CD14-positive monocyte (primary cell): ENCODE data around the gene HYPK. TPM values are rescaled to one million over a fixed set of nuclear protein-coding genes. Genes with fewer than 3 reads are reported as not detected.

Source experiments
- DNase-seq, 3 donors: peaks; one replicate each; pipeline ENCODE4 v3.0.0-alpha.2; 2011 to 2022
- H2AFZ ChIP-seq: 2 replicates; pipeline ENCODE4 v1.6.0; 2012; ENCODE audit warnings: mild to moderate bottlenecking, low read depth, low read length, inconsistent platforms; ENCODE audit not compliant: insufficient read depth, poor library complexity, severe bottlenecking
- H3K27ac ChIP-seq, 2 donors: 1 replicate in 1 of 2; 2 replicates in 1 of 2; pipeline ENCODE4 v1.5.1; 2012 to 2013; ENCODE audit warnings: low read length in 2 of 2, control low read depth in 1 of 2, inconsistent platforms in 1 of 2, low read depth in 1 of 2, mild to moderate bottlenecking in 1 of 2
- H3K27me3 ChIP-seq, 2 donors: one replicate each; pipeline versions ENCODE4 v1.6.0 to v1.6.1; 2011 to 2013; ENCODE audit warnings: low read length in 2 of 2; ENCODE audit not compliant: control insufficient read depth in 2 of 2, insufficient read depth in 2 of 2
- H3K36me3 ChIP-seq, 2 donors: replicated peaks in 1 of 2; 1 replicate in 1 of 2; 2 replicates in 1 of 2; pipeline versions ENCODE4 v1.5.1 to v1.6.1; 2012 to 2013; ENCODE audit warnings: low read length in 2 of 2, control low read depth in 1 of 2, inconsistent platforms in 1 of 2, mild to moderate bottlenecking in 1 of 2; ENCODE audit not compliant: insufficient read depth in 2 of 2, control insufficient read depth in 1 of 2
- H3K4me1 ChIP-seq, 2 donors: 1 replicate in 1 of 2; 2 replicates in 1 of 2; pipeline versions ENCODE4 v1.5.1 to v1.6.1; 2012 to 2013; ENCODE audit warnings: low read length in 2 of 2, control low read depth in 1 of 2, inconsistent platforms in 1 of 2, mild to moderate bottlenecking in 1 of 2, moderate library complexity in 1 of 2; ENCODE audit not compliant: insufficient read depth in 2 of 2, control insufficient read depth in 1 of 2
- H3K4me2 ChIP-seq: replicated peaks from 2 replicates; pipeline ENCODE3; 2012; ENCODE audit warnings: low read length, moderate library complexity, mild to moderate bottlenecking; ENCODE audit not compliant: poor library complexity, severe bottlenecking; ENCODE audit errors: extremely low read depth
- H3K4me3 ChIP-seq, 3 experiments: fragments of 200-600 bp in 1 of 3; sonication (generic) in 1 of 3; replicated peaks in 1 of 3; 1 replicate in 2 of 3; 2 replicates in 1 of 3; pipeline ENCODE4 v1.5.1; 2011 to 2013; ENCODE audit warnings: low read length in 3 of 3, mild to moderate bottlenecking in 3 of 3, control low read depth in 2 of 3, low read depth in 2 of 3, inconsistent platforms in 1 of 3, moderate library complexity in 1 of 3
- H3K79me2 ChIP-seq: 2 replicates; pipeline ENCODE4 v1.6.0; 2012; ENCODE audit warnings: mild to moderate bottlenecking, control low read depth, inconsistent platforms, low read length, moderate library complexity; ENCODE audit not compliant: insufficient read depth
- H3K9ac ChIP-seq: 2 replicates; pipeline ENCODE4 v1.6.0; 2017; ENCODE audit warnings: low read length, mild to moderate bottlenecking; ENCODE audit not compliant: insufficient read depth, poor library complexity, severe bottlenecking
- H3K9me3 ChIP-seq, 2 donors: replicated peaks in 1 of 2; 1 replicate in 1 of 2; 2 replicates in 1 of 2; pipeline versions ENCODE4 v1.5.1 to v1.6.1; 2012 to 2013; ENCODE audit warnings: low read length in 2 of 2, control low read depth in 1 of 2; ENCODE audit not compliant: control insufficient read depth in 1 of 2, insufficient read depth in 1 of 2
- H4K20me1 ChIP-seq: 2 replicates; pipeline ENCODE4 v1.6.0; 2012; ENCODE audit warnings: mild to moderate bottlenecking, low read length, control low read depth, moderate library complexity; ENCODE audit not compliant: insufficient read depth
- H3K27ac Mint-ChIP-seq, 7 donors: one replicate each; pipeline ENCODE4 v1.8.0; 2020; ENCODE audit warnings: mild to moderate bottlenecking in 7 of 7, mixed read lengths in 7 of 7, moderate library complexity in 6 of 7, inconsistent platforms in 2 of 7
- H3K27me3 Mint-ChIP-seq, 3 donors: one replicate each; pipeline ENCODE4 v1.8.0; 2021 to 2022; ENCODE audit warnings: low read depth in 3 of 3, mild to moderate bottlenecking in 3 of 3, mixed read lengths in 3 of 3, moderate library complexity in 3 of 3, inconsistent platforms in 1 of 3
- H3K36me3 Mint-ChIP-seq, 2 donors: one replicate each; pipeline ENCODE4 v1.8.0; 2020; ENCODE audit warnings: mixed read lengths in 2 of 2, inconsistent platforms in 1 of 2, mild to moderate bottlenecking in 1 of 2
- H3K4me1 Mint-ChIP-seq: one replicate; pipeline ENCODE4 v1.8.0; 2020; ENCODE audit warnings: mild to moderate bottlenecking, mixed read lengths
- H3K4me3 Mint-ChIP-seq, 2 donors: one replicate each; pipeline ENCODE4 v1.8.0; 2020; ENCODE audit warnings: mild to moderate bottlenecking in 2 of 2, mixed read lengths in 2 of 2, moderate library complexity in 1 of 2
- H3K9me3 Mint-ChIP-seq, 7 donors: one replicate each; pipeline ENCODE4 v1.8.0; 2020 to 2022; ENCODE audit warnings: mixed read lengths in 7 of 7, mild to moderate bottlenecking in 6 of 7, moderate library complexity in 6 of 7, inconsistent platforms in 2 of 7
- CTCF ChIP-seq: fragments of 200-600 bp; IDR thresholded peaks from one replicate; pipeline ENCODE4 v1.8.0; 2022; ENCODE audit warnings: antibody characterized with exemption, mild to moderate bottlenecking
- WGBS: methylation state at CpG from one replicate; pipeline ENCODE4 v1.1.5; 2013; ENCODE audit warnings: missing lambda C conversion rate; ENCODE audit not compliant: insufficient coverage; 5-methylcytosine and 5-hydroxymethylcytosine counted together
- intact Hi-C, 2 donors: fragments of 100-400 bp; cut with micrococcal nuclease; formaldehyde crosslinking; loops; one replicate each; pipeline versions ENCODE4 v1.15.0 to v1.15.1; 2023
- polyA plus RNA-seq, 3 donors: library from polyadenylated mRNA; depleted of rRNA in 1 of 3; unstranded in 2 of 3; stranded (reverse) in 1 of 3; fragments of 300-500 nt in 2 of 3; fragments of >200 nt in 1 of 3; fragmentation: Illumina TruSeq in 2 of 3; gene quantifications; 1 replicate in 2 of 3; 2 replicates in 1 of 3; pipeline ENCODE4 v1.2.3, GENCODE V29; 2012 to 2021

Gene HYPK
- polyA plus RNA-seq, 3 donors = 4.4 to 23.1 (median 5.3) TPM

GRCh38 chr15:43772624-43773023 is 27.8 kb upstream of the HYPK start:
- no peak overlapping the region for H3K4me3 Mint-ChIP-seq
- Histone ChIP-seq H2AFZ (no peak overlapping the region), H3K27ac (peak overlapping the region in 1 of 2 donors; percentile 29), H3K4me3 (no peak overlapping the region), H3K79me2 (no peaks in the 10 kb centered on the region), H3K9me3 (no peaks in the 10 kb centered on the region), H4K20me1 (peaks cover 5% of the 10 kb centered on the region), H3K36me3 (peaks cover 33 to 63% of the 10 kb centered on the region in 2 donors), H3K4me2 (no peak overlapping the region), H3K9ac (no peak overlapping the region), H3K4me1 (peaks cover 15 to 27% of the 10 kb centered on the region in 2 donors), H3K27me3 (no peaks in the 10 kb centered on the region)
- intact Hi-C loops = no loop called here
- H3K27me3 Mint-ChIP-seq = peaks cover 0 to 3% (median 2%) of the 10 kb centered on the region in 3 donors
- no peak overlapping the region for H3K27ac Mint-ChIP-seq
- H3K9me3 Mint-ChIP-seq = peaks cover 0 to 2% (median 0%) of the 10 kb centered on the region in 7 donors
- peaks cover 44 to 57% of the 10 kb centered on the region in 2 donors for H3K36me3 Mint-ChIP-seq
- TF ChIP-seq CTCF = no peak
- no peak for DNase-seq
- peaks cover 23% of the 10 kb centered on the region for H3K4me1 Mint-ChIP-seq

DNA sequence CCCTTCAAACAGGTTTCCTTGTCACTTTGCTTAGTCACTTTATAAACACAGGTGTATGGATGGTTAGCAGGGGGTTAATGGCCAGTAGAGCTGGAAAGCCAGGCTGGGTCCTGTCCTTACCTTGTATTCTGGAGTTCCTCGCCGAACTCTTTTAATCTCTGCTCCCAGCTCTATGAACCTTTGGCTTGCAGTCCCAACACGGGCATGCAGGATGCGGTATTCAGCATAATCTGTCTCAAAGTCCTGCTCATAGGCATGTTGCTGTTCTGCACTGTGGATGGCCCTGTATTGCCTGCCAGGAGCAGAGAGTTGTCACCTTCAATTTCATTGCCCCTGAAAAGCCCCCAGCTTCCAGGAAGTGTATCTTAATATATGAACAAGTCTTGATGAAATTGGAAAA is 26.3 kb upstream of the HYPK start:
- Histone ChIP-seq H3K4me1 (peaks cover 19 to 32% of the 10 kb centered on the region in 2 donors), H2AFZ (no peak overlapping the region), H3K27ac (no peak overlapping the region), H3K9ac (no peak overlapping the region), H3K36me3 (peaks cover 22 to 49% of the 10 kb centered on the region in 2 donors), H3K9me3 (no peaks in the 10 kb centered on the region), H4K20me1 (peaks cover 5% of the 10 kb centered on the region), H3K4me2 (no peak overlapping the region), H3K27me3 (no peaks in the 10 kb centered on the region), H3K4me3 (no peak overlapping the region), H3K79me2 (no peaks in the 10 kb centered on the region)
- no peak for DNase-seq
- no peak overlapping the region for H3K4me3 Mint-ChIP-seq
- H3K4me1 Mint-ChIP-seq = peaks cover 30% of the 10 kb centered on the region
- TF ChIP-seq CTCF = no peak
- peak overlapping the region in 2 of 7 donors; percentile 18 to 43 for H3K27ac Mint-ChIP-seq
- intact Hi-C loops = no loop called here
- no peaks in the 10 kb centered on the region for H3K9me3 Mint-ChIP-seq
- H3K36me3 Mint-ChIP-seq = peaks cover 31 to 42% of the 10 kb centered on the region in 2 donors
- WGBS = 94% methylated on average over 4 of the region's 4 CpGs
- peaks cover 0 to 3% (median 2%) of the 10 kb centered on the region in 3 donors for H3K27me3 Mint-ChIP-seq
